ENCODE measurements around the gene DCX.

- TF ChIP-seq CTCF (conservative IDR thresholded peaks at IDR 0.05 in 1 of 2, IDR thresholded peaks at IDR 0.05 in 1 of 2; ENCODE audit: low read depth in 1 of 2, low read length in 2 of 2) (no peak), EZH2 (IDR thresholded peaks at IDR 0.05; ENCODE audit: low read length, missing control alignments) (no peak)
Measured at GRCh38 chrX:111340054-111340453, 71.9 kb downstream of the DCX start.
